ENCODE measurements around the gene FHIT.

Gene FHIT

GRCh38 chr3:59878038-59878427 is 1373.2 kb downstream of the FHIT start:
- H3K4me3 ChIP-seq (ENCODE audit: control insufficient read depth, low read depth, low read length) = no peak overlapping the region
- TF ChIP-seq CTCF (IDR thresholded peaks at IDR 0.05; ENCODE audit: control insufficient read depth, insufficient read depth, low read depth, low read length, missing control alignments) = no peak
- DNase-seq (ENCODE audit: low read depth) = no peak

DNA sequence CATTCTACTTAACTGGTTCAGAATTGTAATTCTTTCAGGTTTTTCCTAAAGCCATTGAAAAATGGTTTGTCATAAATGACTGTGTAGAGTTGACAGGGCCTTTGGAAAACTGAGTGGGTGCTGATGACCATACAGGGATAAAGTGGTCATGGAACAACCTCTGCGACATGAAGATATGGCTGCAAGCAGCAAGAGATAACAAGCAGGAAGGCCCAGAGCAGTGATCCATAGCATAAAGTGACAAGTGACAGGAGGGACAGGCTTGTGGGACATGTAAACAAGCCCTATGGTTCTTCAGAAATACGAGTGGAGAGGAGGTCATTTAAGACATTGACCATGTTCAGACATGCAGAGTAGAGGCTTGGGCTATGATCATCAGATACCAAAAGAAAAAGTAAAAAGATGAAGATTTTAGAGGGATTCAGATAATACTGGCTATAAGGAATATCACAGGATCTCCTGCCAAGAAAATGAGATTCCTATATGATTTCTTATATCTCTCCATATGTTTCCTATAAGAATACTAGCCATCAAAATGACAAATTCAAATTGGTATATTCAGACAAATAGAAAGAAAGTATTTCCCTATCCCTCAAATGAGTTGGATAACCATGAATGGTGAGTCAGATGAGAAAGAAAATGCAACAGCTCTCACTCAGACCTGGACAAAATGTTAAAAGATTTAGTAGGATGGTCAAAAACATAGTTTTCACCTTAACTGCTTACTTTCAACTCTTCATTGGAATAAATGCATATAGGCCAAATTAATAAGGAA is 1373.8 kb downstream of the FHIT start:
- DNase-seq (ENCODE audit: low read depth) = no peak
- no peak overlapping the region for H3K4me3 ChIP-seq (ENCODE audit: control insufficient read depth, low read depth, low read length)
- no peak for TF ChIP-seq CTCF (IDR thresholded peaks at IDR 0.05; ENCODE audit: control insufficient read depth, insufficient read depth, low read depth, low read length, missing control alignments)

DNA sequence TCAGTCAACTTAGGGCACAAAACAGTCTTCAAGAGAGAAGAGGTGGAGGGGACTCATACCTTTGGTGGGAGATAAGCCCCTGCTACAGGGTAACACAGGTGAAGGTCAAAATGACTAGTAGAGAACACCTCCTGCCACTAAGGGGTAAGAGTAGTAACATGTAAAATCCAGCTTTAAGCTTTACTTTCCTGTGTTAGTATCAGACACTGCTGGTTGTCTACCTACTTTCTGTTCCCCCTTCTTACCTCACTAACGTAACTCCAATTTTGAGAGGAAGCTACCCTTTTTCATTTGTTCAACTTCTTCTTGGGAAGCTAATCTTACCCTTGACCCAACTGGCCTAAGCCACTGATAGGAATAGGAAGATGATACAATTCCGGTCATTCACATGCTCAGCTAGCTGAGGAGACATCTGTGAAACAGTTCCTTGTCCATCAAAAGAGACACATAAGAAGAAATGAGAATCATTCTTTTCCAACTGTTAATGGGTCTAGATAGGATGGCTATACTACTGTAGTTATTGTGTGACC is 1374.7 kb downstream of the FHIT start:
- TF ChIP-seq CTCF (IDR thresholded peaks at IDR 0.05; ENCODE audit: control insufficient read depth, insufficient read depth, low read depth, low read length, missing control alignments) = no peak
- H3K4me3 ChIP-seq (ENCODE audit: control insufficient read depth, low read depth, low read length) = no peak overlapping the region
- DNase-seq (ENCODE audit: low read depth) = no peak

DNA sequence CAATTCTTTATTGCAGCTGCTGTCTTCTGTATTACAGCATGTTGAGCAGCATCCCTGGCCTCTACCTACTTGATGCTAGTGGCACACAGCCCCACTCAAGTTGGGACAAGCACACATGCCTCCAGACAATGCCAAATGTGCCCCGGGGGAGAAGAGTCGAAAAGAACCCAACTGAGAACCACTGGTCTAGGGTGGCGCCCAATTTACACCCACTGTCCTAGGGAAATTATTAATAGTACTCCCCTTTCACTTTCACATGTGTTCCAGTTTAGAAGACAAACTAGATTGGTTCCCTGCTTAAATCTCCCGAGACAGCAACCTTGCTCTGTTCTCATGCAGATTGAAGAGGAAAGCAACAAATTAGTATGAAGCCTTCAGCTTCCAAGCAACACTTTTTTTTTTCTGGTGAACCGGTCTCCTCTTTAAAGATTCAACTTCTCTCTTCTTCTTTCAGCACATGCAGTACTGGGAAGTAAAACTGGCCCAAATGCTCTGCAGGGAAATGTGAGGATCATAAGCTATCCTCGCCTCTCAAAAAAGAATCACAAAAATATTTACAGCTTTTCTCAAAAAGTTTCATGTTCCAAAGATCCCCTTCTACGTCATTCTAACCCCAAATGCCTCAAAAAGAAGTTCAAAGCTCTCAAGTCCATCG is 1377.5 kb downstream of the FHIT start:
- DNase-seq (ENCODE audit: low read depth) = no peak
- no peak overlapping the region for H3K4me3 ChIP-seq (ENCODE audit: control insufficient read depth, low read depth, low read length)
- no peak for TF ChIP-seq CTCF (IDR thresholded peaks at IDR 0.05; ENCODE audit: control insufficient read depth, insufficient read depth, low read depth, low read length, missing control alignments)

DNA sequence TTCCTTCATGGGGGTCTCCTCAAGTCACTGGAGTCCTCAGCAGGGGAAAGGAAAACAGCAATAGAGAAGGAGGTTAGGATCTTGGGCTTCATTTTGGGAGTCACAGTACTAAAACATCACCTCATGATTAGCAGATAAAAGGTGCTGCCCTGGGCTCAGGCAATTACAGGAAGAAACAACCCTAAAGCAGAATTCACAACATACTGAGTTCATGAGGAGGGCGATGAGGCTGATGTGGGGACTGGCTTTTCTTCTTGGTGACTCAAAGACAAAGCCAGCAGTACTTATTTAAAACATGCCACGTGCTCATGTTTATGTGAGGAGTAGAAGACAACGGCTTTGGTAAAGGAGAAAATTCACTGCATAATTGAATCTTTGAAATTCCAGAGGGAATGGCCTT is 1379.1 kb downstream of the FHIT start:
- no peak for TF ChIP-seq CTCF (IDR thresholded peaks at IDR 0.05; ENCODE audit: control insufficient read depth, insufficient read depth, low read depth, low read length, missing control alignments)
- no peak for DNase-seq (ENCODE audit: low read depth)

GRCh38 chr3:59867185-59868002 is 1383.9 kb downstream of the FHIT start:
- TF ChIP-seq CTCF (IDR thresholded peaks at IDR 0.05; ENCODE audit: control insufficient read depth, insufficient read depth, low read depth, low read length, missing control alignments) = no peak
- H3K4me3 ChIP-seq (ENCODE audit: control insufficient read depth, low read depth, low read length) = no peak overlapping the region
- DNase-seq (ENCODE audit: low read depth) = no peak

More for the DNA sequence above, 1379.1 kb downstream of the FHIT start:
- no peak overlapping the region for H3K4me3 ChIP-seq (ENCODE audit: control insufficient read depth, low read depth, low read length)

Data from AG09309 (cell line).